Right renal pelvis (tissue), 4 donors: ENCODE results near the gene ZBTB32. TPM values are rescaled to one million over a fixed set of nuclear protein-coding genes. Genes with fewer than 3 reads are reported as not detected.
"Not testable (repeated sequence)": the region's sequence is repeated elsewhere in the genome, so short reads cannot be mapped to it uniquely, and the experiment has no call there.

Source experiments
- DNase-seq, 4 donors: peaks; one replicate each; pipeline ENCODE4 v3.0.0-alpha.2; 2013; ENCODE audit warnings: low read depth in 4 of 4, low spot score in 3 of 4, missing footprints in 1 of 4
- polyA plus RNA-seq, 4 donors: library from polyadenylated mRNA; unstranded; fragments of 120-200 nt; gene quantifications; one replicate each; pipeline ENCODE4 v1.2.1, GENCODE V29; 2013; ENCODE audit not compliant: insufficient read length in 4 of 4

The ZBTB32 gene, protein sequence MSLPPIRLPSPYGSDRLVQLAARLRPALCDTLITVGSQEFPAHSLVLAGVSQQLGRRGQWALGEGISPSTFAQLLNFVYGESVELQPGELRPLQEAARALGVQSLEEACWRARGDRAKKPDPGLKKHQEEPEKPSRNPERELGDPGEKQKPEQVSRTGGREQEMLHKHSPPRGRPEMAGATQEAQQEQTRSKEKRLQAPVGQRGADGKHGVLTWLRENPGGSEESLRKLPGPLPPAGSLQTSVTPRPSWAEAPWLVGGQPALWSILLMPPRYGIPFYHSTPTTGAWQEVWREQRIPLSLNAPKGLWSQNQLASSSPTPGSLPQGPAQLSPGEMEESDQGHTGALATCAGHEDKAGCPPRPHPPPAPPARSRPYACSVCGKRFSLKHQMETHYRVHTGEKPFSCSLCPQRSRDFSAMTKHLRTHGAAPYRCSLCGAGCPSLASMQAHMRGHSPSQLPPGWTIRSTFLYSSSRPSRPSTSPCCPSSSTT
- polyA plus RNA-seq = under 1 TPM in 3 of 4 donors, not detected in 1; 0.37 to 0.51 (median 0.42) TPM

DNA sequence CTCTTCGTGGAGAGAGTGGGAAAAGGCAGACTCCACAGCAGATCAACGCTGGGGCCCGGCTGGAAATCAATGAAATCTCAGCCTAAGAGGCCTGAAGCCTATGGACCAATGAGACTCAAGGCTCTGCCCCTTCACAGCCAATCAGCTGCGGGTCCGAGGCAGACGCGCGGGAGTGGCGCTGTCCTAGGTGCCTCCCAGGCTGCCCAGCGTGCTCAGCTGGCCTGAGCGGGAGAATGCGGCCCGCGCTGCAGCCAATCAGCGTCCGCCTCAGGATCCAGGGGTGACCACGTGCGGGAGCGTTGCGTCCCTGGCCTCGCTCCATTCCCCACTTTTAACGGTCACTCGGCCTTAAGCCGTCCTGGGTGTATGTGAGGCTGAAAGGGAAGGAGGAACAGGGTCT, at the start of gene ZBTB32:
TSS of gene ZBTB32 (plus strand) at position 341 of the 400 bp plus-strand sequence. CDS start 10,069 bp downstream, outside the sequence.
- DNase-seq = no peak

DNA sequence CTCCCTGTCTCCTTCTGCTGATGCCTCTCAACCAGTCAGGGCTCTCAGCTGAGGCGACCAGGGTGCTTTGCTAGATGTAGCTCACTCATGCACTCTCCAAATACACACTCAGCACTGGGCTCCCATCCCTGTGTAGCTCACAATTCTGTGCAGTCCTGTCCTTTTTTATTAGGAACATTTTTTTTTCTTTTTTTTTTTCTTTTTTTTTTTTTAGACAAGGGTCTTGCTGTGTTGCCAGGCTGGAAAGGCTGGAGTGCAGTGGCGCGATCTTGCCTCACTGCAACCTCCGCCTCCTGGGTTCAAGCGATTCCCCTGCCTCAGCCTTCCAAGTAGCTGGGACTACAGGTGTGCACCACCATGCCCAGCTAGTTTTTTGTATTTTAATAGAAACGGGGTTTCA, 49.5 kb upstream of the ZBTB32 start:
- DNase-seq = not testable (repeated sequence)

DNA sequence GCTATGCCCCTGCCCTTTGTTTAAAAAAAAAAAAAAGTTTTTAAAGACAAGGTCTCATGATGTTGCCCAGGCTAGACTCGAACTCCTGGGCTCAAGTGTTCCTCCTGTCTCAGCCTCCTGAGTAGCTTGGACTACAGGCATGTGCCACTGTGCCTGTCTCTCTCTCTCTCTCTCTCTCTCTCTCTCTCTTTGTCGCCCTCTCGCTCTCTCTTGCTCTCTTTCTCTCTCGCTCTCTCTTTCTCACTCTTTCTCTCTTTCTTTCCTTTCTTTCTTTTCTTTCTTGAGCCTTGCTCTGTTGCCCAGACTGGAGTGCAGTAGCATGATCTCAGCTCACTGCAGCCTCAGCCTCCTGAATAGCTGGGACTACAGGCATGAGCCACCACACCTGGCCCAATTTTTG, 48.8 kb upstream of the ZBTB32 start:
- DNase-seq = no peak

DNA sequence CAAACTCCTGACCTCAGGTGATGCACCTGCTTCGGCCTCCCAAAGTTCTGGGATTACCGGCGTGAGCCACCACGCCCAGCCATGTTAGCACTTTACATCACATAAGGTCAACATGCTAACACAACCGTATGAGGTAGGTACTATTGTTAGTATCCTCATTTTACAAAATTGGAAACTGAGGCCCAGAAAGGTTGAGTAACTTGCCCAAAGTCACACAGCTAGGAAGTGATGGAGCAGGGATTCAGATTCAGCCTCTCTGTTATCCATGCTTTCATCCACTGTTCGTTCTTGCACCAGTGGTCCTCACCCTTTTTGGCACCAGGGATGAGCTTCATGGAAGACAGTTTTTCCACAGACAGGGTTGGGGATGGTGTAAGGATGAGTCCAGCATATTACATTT, 47.7 kb upstream of the ZBTB32 start:
- DNase-seq = no peak

DNA sequence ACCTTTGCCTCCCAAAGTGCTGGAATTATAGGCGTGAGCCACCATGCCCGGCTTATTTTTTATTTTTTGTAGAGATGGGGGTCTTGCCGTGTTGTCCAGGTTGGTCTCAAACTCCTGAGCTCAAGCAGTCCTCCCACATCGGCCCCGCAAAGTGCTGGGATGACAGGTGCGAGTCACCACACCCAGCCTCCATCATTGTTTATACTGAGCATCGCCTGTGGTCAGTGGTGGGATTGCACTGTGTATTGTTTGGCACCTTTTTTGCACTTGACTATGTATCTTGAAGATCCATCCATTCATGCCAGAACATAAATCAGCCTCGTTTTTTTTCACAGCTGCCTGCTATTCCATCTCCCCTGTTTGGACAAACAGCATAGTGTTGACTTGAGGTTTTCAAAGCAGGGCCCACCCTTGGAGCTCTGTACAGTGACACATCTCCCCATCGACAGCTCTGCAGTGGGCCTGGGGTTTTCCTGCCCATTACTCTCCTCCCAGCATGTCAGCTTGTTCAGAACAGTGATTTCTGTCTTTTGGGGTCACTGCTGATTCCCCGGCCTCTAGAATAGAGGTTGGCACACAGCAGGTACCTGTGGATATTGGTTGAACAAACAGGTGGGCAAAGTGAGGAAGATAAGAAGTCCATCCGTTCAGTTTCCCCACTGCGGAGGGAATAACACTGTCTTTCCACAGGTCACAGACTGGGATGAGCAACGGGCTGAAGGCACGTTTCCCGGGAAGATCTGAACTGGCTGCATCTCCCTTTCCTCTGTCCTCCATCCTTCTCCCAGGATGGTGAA, 46.3 kb upstream of the ZBTB32 start:
- DNase-seq = no peak

DNA sequence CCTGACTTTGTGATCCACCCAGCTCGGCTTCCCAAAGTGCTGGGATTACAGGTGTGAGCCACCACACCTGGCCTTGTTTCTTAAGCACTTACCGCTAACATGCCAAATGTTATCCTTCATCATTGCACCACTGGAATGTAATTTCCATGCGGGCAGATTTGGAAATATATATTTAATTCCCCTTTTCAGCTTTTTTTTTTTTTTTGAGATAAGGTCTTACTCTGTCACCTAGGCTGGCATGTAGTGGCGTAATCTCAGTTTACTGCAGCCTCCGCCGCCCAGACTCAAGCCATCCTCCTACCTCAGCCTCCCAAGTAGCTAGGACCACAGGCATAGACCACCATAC, 42.4 kb upstream of the ZBTB32 start:
- no peak for DNase-seq

DNA sequence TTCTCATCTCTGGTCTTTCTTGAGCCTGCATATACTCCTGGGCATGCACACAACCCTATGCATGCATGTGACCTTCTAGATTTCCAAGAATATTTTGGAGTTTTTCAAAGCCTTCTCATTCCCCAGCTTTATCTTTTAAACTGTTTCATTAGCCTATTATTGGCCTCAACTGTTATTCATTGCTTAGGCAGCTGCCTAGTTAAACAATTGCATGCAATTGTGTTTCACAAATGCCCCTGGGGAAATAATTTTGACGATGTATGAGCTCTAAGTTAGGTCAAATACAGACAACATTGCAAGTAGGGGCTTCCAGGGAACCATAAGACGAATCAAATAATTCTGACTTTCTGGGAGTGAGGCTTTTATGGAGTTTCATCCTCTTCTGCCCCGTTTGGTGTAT, 40.4 kb upstream of the ZBTB32 start:
- no peak for DNase-seq

DNA sequence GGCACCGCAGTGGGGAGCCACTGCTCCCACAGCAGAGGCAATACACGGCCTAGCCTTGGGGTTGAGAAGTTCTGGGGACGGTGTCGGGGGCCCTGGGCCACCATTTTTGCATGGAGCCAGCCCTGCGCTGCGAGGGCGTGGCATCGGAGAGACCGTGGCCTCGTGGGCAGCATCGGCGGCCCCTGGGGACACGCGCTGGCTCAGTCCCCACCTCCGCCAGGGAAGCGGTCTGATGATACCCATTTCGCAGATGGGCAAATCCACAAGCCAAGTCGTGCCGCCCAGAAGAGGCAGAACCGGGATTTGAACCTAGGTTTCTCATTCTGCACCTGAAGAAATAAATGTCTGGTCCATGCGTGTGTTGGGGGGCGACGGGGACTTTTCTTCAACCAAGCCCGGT, 39.2 kb upstream of the ZBTB32 start:
- no peak for DNase-seq

DNA sequence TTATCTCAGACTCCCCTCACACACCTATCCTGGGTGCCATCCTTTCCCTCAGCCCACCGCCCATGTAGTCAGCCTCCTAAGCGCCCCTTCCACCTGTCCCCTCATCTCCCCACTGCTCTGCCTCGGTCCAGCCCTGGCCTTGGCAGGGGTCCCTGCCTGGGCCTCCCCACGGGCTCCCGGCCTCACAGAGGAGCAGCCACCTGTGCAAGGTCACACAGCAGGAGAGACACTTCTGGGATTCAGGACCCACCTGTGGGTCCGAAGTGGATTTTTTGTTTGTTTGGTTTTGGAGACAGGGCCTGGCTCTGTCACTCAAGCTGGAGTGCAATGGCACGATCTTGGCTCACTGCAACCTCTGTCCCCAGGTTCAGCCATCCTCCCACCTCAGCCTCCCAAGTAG, 38.8 kb upstream of the ZBTB32 start:
- DNase-seq = no peak

DNA sequence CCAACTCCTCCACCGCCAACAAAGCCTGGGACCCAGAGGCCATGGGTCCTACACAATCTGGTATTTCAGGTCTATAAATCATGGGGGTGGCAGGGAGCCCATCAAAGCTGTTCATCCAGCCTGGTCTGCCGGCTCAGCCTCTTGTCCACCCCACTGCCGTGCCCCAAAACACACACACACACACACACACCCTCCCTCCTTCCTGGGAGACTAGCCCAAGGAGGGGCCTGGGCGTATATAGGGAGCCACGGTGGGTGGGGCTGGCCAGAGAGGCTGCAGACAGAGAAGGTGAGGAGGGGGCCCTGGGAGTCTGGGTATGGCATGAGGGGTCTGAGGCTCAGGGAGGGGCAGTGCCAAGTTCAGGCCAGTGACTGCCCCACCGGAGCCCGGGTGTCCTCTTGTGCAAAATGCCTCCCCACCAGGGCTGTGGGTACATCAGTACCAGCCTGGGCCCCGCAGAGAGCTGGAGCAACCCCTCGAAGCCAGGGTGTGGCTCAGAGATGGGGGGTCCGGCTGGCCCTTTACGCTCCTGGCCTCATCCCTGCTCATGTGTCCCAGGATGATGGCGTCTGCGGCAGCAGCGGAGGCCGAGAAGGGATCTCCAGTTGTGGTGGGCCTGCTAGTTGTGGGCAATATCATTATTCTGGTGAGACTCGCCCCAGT, 38.0 kb upstream of the ZBTB32 start, which contains the start of gene UPK1A:
TSS of gene UPK1A (plus strand) at position 267 of the 663 bp plus-strand sequence. CDS start at position 563, 296 bp downstream.
- no peak for DNase-seq

DNA sequence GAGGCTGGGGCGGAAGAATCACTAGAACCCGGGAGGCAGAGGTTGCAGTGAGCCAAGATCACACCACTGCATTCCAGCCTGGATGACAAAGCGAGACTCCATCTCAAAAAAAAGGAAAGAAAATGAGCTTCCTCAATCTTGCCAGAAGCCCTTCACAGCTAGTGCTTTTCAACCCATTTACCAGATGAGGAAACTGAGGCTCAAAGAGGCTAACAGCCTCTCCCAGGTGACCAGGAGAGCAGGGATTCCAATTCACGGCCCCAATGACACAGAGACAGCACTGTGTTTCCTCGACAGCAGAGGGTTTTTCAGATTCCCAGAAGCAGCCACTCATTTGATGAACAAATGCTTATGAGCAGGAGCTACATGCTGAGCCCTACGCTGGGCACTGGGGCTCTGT, 34.8 kb upstream of the ZBTB32 start:
- no peak for DNase-seq

DNA sequence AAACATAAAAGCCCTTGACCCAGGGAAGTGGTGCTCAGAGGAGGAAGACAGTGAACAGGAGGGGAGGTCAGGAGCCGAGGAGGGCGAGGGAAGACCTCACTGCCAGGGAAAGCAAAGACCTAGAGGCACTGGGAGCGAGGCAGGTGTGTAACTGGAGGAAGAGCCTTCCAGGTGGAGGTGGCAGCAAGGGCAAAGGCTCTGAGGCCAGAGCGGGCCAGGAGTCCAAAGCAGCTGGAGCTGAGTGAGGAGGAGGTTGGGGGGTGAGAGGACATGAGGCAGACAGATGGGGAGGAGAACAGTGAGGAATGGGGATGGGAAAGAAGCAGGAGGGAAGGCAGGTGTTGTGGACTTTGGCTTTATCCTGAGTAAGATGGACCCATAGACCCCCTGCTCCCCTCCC, 34.4 kb upstream of the ZBTB32 start:
- no peak for DNase-seq

DNA sequence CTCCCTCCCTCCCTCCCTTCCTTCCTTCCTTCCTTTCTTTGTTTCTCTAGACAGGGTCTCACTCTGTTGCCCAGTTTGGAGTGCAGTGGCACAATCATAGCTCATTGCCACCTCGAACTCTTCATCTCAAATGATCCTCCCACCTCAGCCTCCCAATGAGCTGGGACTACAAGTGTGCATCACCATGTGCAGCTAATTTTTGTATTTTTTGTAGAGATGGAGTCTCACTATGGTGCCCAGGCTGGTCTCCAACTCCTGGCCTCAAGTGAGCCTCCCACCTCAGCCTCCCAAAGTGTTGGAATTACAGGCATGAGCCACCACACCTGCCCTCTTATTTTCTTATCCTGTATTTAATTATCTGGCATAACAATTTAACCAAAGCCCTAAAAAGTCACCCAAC, 33.7 kb upstream of the ZBTB32 start:
- no peak for DNase-seq

DNA sequence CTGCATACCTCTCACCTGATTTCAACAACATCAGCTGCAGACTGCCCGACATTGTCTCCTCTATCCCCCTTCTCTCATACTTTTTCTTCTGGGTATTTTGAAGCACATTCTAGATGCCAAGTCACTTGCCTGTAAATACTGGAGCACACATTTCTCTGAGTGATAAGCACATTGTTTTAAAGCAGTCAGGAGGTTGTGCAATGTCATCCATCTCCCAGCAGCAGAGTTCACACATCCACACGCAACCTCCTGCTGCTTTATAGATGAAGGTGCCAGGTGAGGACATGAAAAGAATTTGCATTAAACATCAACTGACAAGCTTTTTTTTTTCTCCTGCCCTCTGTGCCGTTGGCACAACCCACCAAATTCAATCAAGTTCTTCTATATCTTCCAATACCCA, 32.5 kb upstream of the ZBTB32 start:
- no peak for DNase-seq

DNA sequence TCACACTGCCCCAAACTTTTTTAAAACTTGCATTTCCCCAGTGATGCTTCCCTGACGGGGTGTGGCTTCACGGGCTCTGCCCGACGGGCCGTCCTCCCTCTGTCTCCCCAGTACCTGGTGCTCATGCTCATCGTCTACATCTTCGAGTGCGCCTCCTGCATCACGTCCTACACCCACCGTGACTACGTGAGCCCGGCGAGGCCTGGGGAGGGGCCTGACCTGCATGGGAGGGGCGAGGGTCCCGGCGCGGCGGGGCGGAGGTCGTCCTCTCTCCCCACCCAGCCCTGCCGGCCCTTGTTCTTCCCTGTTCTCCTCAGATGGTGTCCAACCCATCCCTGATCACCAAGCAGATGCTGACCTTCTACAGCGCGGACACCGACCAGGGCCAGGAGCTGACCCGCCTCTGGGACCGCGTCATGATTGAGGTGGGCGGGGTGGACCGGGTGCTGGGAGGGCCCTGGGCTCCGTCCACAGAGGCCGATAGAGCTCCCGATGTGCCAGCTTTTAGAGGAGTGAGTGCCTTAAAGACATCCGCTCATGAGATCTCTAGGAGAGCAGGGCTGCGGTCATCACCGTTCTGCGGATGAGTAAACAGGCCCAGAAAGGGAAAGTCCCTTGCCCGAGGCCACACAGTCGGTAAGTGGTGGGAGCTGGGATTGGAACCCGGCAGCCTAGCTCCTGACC, 31.1 kb upstream of the ZBTB32 start:
- no peak for DNase-seq

DNA sequence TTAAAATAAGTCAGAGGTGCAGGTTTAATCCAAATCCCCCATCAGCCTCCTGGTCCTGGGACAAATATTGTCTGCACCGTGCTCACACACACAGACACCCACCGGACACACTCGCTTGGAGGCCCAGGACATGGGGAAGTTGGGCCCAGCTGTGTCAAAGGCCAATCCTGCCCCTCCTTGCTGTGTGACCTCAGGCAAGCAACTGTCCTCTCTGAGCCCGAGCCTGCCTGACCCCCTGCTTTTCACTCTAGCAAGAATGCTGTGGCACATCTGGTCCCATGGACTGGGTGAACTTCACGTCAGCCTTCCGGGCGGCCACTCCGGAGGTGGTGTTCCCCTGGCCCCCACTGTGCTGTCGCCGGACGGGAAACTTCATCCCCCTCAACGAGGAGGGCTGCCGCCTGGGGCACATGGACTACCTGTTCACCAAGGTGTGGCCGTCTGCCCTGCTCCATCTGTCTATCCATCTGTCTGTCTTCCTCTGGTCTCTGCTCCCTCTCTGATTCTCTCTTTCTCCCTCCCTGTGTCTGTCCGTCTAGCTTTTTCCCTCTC, 28.7 kb upstream of the ZBTB32 start:
- DNase-seq = no peak

DNA sequence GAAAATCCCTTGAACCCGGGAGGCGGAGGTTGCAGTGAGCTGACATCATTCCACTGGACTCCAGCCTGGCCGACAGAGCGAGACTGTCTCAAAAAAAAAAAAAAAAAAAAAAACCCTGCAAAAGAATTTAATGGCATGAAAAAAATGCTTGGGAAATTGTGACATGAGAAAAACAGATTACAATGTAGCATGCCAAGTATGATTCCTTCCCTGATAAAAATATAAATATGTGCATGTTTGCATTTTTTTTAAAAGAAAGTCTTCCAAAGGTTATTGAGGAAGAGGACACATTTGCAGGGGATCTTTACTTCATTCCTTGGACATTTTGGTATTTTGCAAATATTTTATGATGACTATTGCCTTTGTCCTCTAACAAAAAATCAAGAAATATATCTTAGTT, 14.5 kb upstream of the ZBTB32 start:
- no peak for DNase-seq

DNA sequence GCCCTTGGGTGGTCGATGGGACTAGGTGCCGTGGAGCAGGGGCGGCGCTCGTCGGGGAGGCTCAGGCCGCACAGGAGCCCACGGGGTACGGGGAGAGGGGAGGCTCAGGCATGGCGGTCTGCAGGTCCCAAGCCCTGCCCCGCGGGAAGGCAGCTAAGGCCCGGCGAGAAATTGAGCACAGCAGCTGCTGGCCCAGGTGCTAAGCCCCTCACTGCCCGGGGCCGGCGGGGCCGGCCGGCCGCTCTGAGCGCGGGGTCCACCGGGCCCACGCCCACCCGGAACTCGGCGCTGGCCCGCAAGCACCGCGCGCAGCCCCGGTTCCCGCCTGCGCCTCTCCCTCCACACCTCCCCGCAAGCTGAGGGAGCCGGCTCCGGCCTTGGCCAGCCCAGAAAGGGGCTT, 13.3 kb upstream of the ZBTB32 start:
- not testable (repeated sequence) for DNase-seq

DNA sequence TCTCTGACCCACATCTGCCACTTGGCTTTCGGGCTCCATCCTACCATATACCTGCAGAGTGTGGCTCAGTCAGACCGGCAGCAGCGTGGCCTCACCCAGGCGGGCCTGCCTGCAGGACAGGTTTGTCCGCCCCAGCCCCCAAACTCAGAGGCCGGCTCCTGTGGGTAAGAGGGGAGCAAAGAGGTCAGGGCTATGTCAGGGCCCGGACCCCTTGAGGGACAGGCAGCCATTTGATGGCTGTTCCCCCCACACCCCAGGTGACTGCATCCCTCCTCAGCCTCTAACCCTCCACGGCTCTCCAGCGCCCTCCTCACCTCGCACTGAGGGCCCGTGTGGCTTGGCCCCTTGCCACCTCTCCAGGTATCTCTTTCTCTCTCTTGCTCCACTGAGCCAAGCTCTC, 12.3 kb upstream of the ZBTB32 start:
- DNase-seq = no peak

DNA sequence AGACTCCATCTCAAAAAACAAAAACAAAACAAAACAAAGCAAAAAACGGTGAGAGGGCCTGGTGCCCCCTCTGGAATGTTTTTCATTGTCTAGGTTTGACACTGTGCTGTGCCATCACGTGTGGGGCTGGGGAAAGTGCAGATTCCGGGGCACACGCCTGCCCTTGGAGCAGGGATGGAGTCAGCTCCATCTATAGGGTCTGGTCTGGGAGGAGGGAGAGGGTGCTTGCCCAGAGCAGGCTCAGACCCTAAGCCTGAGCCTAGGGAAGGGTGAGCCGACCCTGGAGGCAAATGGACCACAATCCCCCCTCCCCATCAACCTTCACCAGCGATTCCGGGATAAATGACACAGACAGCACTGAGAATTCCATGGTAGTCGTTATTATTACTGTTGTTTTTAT, 10.9 kb upstream of the ZBTB32 start:
- DNase-seq = no peak
